HepG2 (cell line): ENCODE measurements around the gene AKNA.

Experiments used
- ARNT2 ChIP-seq: sonication (generic); formaldehyde crosslinking; IDR thresholded peaks from 2 replicates; pipeline ENCODE4 v1.8.0; 2022; ENCODE audit warnings: mild to moderate bottlenecking, low read depth, missing genetic modification reagents, moderate library complexity
- CBX2 ChIP-seq, 2 experiments: fragments of 200-600 bp in 1 of 2; sonication (generic); formaldehyde crosslinking in 1 of 2; IDR thresholded peaks; 2 replicates each; pipeline versions ENCODE4 v1.7.0 to v1.8.1; 2018 to 2022; ENCODE audit warnings: low read depth in 2 of 2, low read length in 1 of 2, mild to moderate bottlenecking in 1 of 2, missing genetic modification reagents in 1 of 2
- CEBPB ChIP-seq: IDR thresholded peaks from 2 replicates; pipeline ENCODE4 v1.6.1; 2011; ENCODE audit warnings: low read depth, low read length, improper control_type of control experiment, borderline replicate concordance
- CTCF ChIP-seq: sonication (generic); formaldehyde crosslinking; IDR thresholded peaks from 2 replicates; pipeline ENCODE4 v1.5.0; 2020; ENCODE audit warnings: mild to moderate bottlenecking, missing genetic modification reagents, moderate library complexity
- EZH2 ChIP-seq: conservative IDR thresholded peaks from 2 replicates; pipeline ENCODE4 v1.6.1; 2012; ENCODE audit warnings: mild to moderate bottlenecking, low read depth, low read length, moderate library complexity
- HDAC2 ChIP-seq: sonication (generic); formaldehyde crosslinking; IDR thresholded peaks from 2 replicates; pipeline ENCODE4 v1.4.0; 2020; ENCODE audit warnings: missing genetic modification reagents
- JUN ChIP-seq: sonication (generic); formaldehyde crosslinking; IDR thresholded peaks from 2 replicates; pipeline ENCODE4 v1.4.0; 2020; ENCODE audit warnings: mild to moderate bottlenecking, missing genetic modification reagents
- MAFK ChIP-seq, 2 experiments: IDR thresholded peaks in 1 of 2; conservative IDR thresholded peaks in 1 of 2; 2 replicates each; pipeline ENCODE4 v1.6.1; 2011; ENCODE audit warnings: improper control_type of control experiment in 2 of 2, low read length in 2 of 2
- RAD51 ChIP-seq: fragments of 450-650 bp; IDR thresholded peaks from 2 replicates; pipeline ENCODE4 v1.6.1; 2016; ENCODE audit warnings: borderline replicate concordance
- TRIM22 ChIP-seq: fragments of 450-650 bp; IDR thresholded peaks from 2 replicates; pipeline ENCODE4 v1.6.1; 2017
- ZNF18 ChIP-seq: sonication (generic); formaldehyde crosslinking; IDR thresholded peaks from 2 replicates; pipeline ENCODE4 v1.8.0; 2022; ENCODE audit warnings: mild to moderate bottlenecking, missing genetic modification reagents; ENCODE audit not compliant: insufficient replicate concordance
- ZNF576 ChIP-seq: sonication (generic); formaldehyde crosslinking; IDR thresholded peaks from 2 replicates; pipeline ENCODE4 v1.4.0; 2020; ENCODE audit warnings: mild to moderate bottlenecking, missing genetic modification reagents

- TF ChIP-seq ARNT2 (no peak), EZH2 (no peak), JUN (no peak), TRIM22 (no peak), MAFK (conservative IDR thresholded peaks at IDR 0.05 in 1 of 2, IDR thresholded peaks at IDR 0.05 in 1 of 2; ENCODE audit: low read length in 2 of 2) (no peak), RAD51 (no peak), CEBPB (no peak), ZNF576 (CRISPR knock-in tag) (no peak), HDAC2 (CRISPR knock-in tag) (no peak), CTCF (no peak), CBX2 (IDR thresholded peaks at IDR 0.05; ENCODE audit: low read depth, low read length) (no peak), CBX2 (CRISPR knock-in tag; IDR thresholded peaks at IDR 0.05; ENCODE audit: low read depth) (no peak), ZNF18 (CRISPR knock-in tag) (no peak)
Observed at GRCh38 chr9:114401344-114401743, 13.6 kb upstream of the AKNA start.
